PC-3 (cell line): ENCODE measurements around the gene IGSF8. TPM values are rescaled to one million over a fixed set of nuclear protein-coding genes. Genes with fewer than 3 reads are reported as not detected.

Experiments
- total RNA-seq: library from RNA; depleted of rRNA; stranded (reverse); fragments of >200 nt; gene quantifications from 2 replicates; pipeline ENCODE4 v1.2.3, GENCODE V29; 2014; rRNA removed

IGSF8 gene
- total RNA-seq, 1 experiment from 2014 or later = 37.1 TPM

Other genes starting within 250 kb of the IGSF8 start
- gene VSIG8, start 236.0 kb downstream of the IGSF8 start, total RNA-seq = 0.29 and 0.47 TPM in 2 replicates
- gene CFAP45, start 198.5 kb downstream of the IGSF8 start, total RNA-seq = 1.6 and 4.8 TPM in 2 replicates
- 1,281 and 1,584 TPM in 2 replicates for gene TAGLN2, start 173.1 kb downstream of the IGSF8 start, total RNA-seq
- gene IGSF9, start 153.0 kb downstream of the IGSF8 start, total RNA-seq = 15.6 and 19.9 TPM in 2 replicates
- 5.9 and 8.7 TPM in 2 replicates for gene SLAMF9, start 144.4 kb downstream of the IGSF8 start, total RNA-seq
- gene PIGM, start 66.6 kb downstream of the IGSF8 start, total RNA-seq = 6.7 and 6.9 TPM in 2 replicates
- gene KCNJ10, start 28.5 kb downstream of the IGSF8 start, total RNA-seq = 0.15 TPM in 1 of 2 replicates, not detected in the other
- gene KCNJ9, start 17.1 kb downstream of the IGSF8 start, total RNA-seq = not detected in 2 replicates
- gene ATP1A2, start 17.1 kb upstream of the IGSF8 start, total RNA-seq = not detected in 2 replicates
- gene ATP1A4, start 53.0 kb upstream of the IGSF8 start, total RNA-seq = 0.04 TPM in 1 of 2 replicates, not detected in the other
- gene CASQ1, start 92.0 kb upstream of the IGSF8 start, total RNA-seq = 0.12 TPM in 1 of 2 replicates, not detected in the other
- 90.3 and 128 TPM in 2 replicates for gene PEA15, start 106.8 kb upstream of the IGSF8 start, total RNA-seq
- gene DCAF8, start 163.9 kb upstream of the IGSF8 start, total RNA-seq = 122 and 139 TPM in 2 replicates
- gene PEX19, start 186.5 kb upstream of the IGSF8 start, total RNA-seq = 63.2 and 65.4 TPM in 2 replicates
- 141 and 142 TPM in 2 replicates for gene COPA, start 244.6 kb upstream of the IGSF8 start, total RNA-seq
- gene NCSTN, start 244.8 kb upstream of the IGSF8 start, total RNA-seq = 48.2 and 49.6 TPM in 2 replicates